ENCODE measurements around the gene PHF19. TPM values are rescaled to one million over a fixed set of nuclear protein-coding genes. Genes with fewer than 3 reads are reported as not detected.

PHF19 gene
- 87.6 to 137 TPM (median 117 TPM) in 5 replicates for total RNA-seq (2022; extraction: Qiagen RNA extraction; ENCODE audit: low read depth)

DNA sequence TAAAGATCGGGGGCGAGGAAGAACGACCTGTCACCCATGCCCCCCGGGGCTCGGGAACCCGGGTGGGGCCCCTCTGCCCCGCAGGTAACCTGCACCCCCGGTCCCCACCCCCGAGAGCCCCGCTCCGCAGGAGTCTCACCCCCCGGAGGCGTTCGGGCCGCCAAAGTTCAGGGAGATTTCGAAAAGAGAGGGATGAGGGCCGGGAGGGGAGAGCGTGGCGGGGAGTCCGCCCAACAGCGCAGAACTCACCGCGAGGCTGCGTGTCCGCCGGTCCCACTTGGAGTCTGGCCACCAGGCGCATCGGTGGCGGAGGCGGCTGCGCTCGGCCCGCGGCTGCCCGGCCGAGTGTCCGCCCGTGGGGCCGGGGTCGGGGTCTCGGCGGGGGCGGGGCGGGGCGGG, at the start of gene PHF19:
Gene PHF19, minus strand, starts transcription at position 347 of the 399 bp plus-strand sequence. CDS start 2,447 bp downstream, outside the sequence.

DNA sequence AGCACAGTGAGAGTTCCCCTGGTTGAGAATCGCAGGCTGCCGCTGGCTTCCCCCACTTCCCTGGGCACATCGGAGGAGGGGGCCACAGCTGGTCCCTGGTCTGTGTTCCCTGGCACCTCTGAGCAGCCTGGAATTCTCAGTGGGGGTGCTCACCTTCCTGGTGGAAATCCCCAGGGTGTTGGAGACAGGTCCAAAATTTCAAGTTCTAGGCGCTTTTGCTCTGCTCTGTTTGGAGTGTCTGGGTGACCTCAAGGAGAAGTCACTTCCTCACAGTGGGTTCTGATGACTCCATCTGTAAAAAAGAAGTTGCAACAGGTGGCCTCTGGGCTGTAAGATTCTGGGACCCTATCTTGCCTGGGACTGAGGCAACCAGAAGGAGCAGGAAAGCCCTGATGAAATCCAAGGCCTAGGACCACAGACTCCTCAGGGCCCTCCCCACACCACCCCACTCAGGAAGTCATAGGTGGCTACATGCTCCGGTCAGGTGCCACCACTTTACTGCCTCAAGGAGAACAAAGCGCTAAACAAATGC, 49.5 kb upstream of the PHF19 start, which contains the start of gene TRAF1:
Gene TRAF1, minus strand, starts transcription at position 400 of the 532 bp plus-strand sequence. CDS start 721 bp downstream, outside the sequence.

DNA sequence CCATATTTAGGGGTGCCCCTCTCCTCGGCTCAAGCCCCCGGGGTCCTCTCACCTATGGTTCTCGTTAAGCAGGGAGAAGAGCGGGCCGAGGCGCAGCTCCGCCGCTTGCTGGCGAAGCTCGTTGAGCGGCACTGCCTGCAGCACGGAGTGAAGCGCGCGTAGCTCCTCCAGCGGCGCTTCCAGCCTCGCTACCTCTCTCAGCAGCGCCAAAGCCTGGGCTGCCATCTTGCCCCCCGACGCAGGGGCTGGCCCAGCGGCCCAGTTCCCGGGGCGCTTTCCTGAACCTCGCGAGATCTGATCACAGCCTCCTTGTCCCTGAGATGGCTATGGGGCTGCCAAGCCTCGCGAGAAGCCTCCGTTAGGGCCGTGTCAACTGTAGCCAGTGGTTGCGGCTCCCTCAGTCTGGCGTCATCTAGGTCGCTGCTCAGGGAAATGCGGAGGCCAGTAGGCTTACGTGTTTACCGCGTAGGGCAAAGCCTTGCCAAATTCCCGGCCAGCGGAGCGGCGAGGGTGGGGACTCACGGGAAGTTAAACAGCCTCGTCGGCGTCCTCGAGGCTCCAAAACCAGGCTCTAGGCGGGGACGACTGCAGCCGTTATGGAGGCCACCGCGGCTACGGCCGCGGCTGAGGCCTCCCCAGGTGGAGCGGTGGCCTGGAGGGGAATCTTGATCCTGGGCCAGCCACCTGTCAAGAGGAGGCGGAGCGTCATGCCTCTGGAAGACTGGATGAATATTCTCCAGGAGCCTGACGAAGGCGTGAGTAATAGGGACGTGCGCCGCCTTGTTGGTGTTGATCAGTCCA, 34.1 kb downstream of the PHF19 start, which contains the start of gene PSMD5:
Gene PSMD5, minus strand, starts transcription at position 238 of the 801 bp plus-strand sequence. Its CDS starts 13 bp downstream, at position 225.

Other genes starting within 250 kb of the PHF19 start
- 14.0 to 29.7 TPM (median 26.6 TPM) in 5 replicates for gene MEGF9, start 162.7 kb downstream of the PHF19 start, total RNA-seq (2022; extraction: Qiagen RNA extraction; ENCODE audit: low read depth)
- gene FBXW2, start 83.8 kb downstream of the PHF19 start, total RNA-seq (2022; extraction: Qiagen RNA extraction; ENCODE audit: low read depth) = 36.9 to 42.0 TPM (median 41.1 TPM) in 5 replicates
- 25.4 to 33.5 TPM (median 29.2 TPM) in 5 replicates for gene PSMD5, start 34.3 kb downstream of the PHF19 start, total RNA-seq (2022; extraction: Qiagen RNA extraction; ENCODE audit: low read depth)
- gene TRAF1, start 49.6 kb upstream of the PHF19 start, total RNA-seq (2022; extraction: Qiagen RNA extraction; ENCODE audit: low read depth) = 3.6 to 6.8 TPM (median 4.6 TPM) in 5 replicates
- gene C5, start 173.1 kb upstream of the PHF19 start, total RNA-seq (2022; extraction: Qiagen RNA extraction; ENCODE audit: low read depth) = 8.3 to 15.6 TPM (median 13.0 TPM) in 5 replicates
- 5.0 to 8.0 TPM (median 6.8 TPM) in 5 replicates for gene CNTRL, start 197.8 kb upstream of the PHF19 start, total RNA-seq (2022; extraction: Qiagen RNA extraction; ENCODE audit: low read depth)